Ecto neural progenitor cell (in vitro differentiated cells): Measurements from ENCODE around the gene GATA2.

Source experiments
- DNase-seq: peaks from one replicate; pipeline ENCODE4 v3.0.0-alpha.2; 2018; ENCODE audit warnings: low spot score

The GATA2 gene

DNA sequence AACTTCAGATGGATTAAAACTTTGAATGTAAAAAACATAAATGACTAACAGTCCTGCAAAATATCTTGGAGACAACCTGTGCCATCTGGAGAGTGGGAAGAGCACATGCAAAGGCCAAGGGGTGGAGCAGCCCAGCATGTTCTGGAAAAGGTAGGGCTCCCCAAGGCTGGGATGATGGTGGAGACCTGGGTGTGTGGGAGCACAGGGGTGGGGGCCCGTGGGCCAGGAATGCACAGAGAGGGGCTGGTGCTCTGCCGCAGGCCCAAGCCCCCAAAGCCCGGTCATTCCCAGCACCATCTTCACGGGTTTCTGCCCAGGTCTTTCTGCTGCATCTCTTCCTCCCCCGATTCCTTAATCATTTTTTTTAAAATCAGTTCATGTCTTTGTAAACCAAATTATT lies 9.7 kb upstream of the GATA2 start:
- DNase-seq = peak; percentile 29

GRCh38 chr3:128501431-128501830 lies 8.4 kb upstream of the GATA2 start:
- DNase-seq = peak; percentile 17

GRCh38 chr3:128500556-128500955 lies 7.6 kb upstream of the GATA2 start:
- peak; percentile 22 for DNase-seq

GRCh38 chr3:128499724-128500275 lies 6.8 kb upstream of the GATA2 start:
- DNase-seq = peak; percentile 21

- peak; percentile 27 for DNase-seq
These were observed 6.0 kb upstream of the GATA2 start for GRCh38 chr3:128498901-128499530.

GRCh38 chr3:128498127-128498626 lies 5.2 kb upstream of the GATA2 start:
- DNase-seq = peak; percentile 36

DNA sequence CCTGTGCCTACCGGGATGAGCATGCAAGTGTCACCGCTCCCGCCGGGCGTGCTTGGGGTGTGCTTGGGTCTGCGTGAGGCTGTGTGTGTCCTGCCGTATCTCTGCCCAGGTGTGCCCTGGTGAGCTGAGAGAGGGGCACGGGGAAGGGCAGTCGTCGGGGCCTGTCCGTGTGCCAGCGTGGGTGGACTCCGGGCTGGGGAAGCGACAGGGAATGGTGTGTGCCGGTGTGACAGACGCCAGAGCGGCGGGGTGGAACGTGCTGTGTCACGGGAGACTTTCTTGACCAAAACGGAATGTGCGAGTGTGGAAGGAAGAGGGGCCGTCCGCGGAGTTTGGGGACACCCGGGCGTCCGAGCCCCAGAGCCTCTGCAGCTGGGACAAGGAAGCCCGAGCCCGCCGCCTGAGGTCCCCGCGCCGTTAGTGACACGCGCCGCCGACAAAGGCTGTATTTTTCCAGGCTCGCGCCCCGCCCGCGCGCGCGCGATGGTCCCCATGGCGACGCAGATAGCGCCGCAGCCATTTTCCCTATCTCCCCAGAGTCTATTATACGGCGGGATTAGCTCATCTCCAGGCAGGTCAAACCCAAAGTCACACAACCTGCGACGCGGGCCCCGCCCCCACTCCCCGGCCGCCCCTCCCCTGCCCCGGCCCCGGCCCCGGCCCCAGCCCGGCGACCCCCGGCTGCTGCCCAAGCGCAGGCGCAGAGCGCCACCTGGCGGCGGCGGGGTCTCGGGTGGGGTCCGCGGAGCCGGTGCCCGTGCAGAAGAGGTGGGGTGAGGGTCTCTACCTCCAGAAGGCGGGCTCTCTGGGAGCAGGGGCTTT lies 4.5 kb upstream of the GATA2 start:
- peak; percentile 94 for DNase-seq

GRCh38 chr3:128496602-128497304 lies 3.8 kb upstream of the GATA2 start:
- DNase-seq = peak; percentile 71

DNA sequence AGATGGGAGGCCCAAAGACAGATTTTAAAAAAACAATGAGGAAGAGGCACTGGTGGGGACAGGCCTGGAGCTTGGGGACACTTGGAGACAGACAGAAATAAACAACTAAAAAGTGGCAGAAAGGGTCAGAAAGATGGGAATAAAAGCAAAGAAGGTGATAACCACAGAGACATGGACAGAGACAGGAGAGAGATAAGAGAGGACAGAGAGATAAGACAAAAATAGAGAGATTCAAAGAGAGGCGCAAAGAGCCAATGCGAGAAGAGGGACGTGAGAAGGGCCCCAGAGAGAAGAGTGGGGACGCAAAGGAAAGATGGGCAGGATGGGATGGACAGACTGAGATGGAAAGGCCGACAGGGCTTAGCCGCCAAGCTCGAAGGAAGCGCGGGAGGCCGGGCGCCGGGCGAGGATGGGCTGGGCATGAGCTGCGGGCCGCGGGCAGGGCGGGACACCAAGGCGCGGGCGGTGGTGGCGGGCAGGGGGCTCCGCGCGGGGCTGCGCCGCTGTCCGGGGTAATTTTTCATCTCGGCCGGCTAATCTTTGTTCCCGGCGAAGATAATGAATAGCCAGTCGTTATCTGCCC lies 3.1 kb upstream of the GATA2 start:
- DNase-seq = peak; percentile 64

DNA sequence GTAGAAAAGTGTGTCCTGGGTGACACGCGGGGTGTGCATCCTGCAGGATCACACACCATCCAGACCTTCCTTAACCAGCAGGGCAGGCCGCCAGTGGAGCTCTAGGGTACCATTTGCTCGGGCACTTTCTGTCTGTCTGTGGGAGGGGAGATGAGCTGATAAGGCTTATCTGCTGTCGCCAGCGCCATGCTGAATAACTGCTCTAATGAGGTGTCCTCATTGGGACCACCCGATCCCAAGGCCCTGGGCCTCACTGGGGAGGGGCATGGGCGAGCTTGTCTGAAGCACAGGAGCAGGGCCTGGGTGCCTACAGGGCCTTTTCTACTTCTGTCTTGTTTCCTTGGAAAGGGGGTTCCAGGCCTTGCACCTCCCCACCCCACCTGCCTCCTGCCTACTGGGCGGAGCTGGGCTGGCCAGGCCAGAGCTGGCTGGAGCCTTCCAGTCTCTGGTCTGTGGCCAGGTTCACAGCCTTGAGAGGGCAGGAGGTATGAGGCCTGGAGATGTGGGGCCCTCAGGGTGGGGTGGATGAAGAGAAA lies 2.5 kb upstream of the GATA2 start:
- DNase-seq = peak; percentile 46

DNA sequence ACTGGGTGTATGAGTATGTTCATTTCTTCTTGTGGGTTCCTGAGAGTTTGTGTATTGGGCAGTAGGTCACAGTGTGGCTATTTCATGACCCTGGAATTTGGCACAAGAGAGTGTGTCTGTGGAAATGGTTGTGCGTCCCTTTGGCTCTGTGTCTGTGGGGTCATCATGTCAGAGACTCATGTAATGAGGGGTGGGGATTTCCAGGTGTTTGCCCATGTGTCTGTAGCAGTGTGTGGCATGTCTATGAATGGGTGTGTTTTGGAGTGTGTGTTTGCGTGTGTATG lies 1.3 kb upstream of the GATA2 start:
- peak; percentile 41 for DNase-seq

- DNase-seq = peak; percentile 52
These were observed 767 bp upstream of the GATA2 start for GRCh38 chr3:128493570-128494366.

GRCh38 chr3:128491941-128492670 lies 895 bp downstream of the GATA2 start:
- DNase-seq = peak; percentile 72

DNA sequence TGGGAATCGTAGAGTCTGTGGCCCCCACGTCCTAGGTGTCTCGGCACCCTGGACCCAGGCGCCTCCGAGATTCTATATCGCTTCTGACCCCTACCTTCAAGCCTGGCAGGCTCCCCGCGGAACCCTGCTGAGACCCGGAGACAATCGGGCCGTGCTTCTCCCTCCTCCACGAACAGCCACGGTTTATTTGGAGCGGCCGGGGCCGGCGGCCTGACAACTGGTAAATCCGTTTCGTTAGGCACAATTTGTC lies 1.4 kb downstream of the GATA2 start:
- no peak for DNase-seq

GRCh38 chr3:128490915-128491690 lies 1.9 kb downstream of the GATA2 start:
- DNase-seq = no peak

- no peak for DNase-seq
These were observed 2.4 kb downstream of the GATA2 start for GRCh38 chr3:128490650-128490914.

DNA sequence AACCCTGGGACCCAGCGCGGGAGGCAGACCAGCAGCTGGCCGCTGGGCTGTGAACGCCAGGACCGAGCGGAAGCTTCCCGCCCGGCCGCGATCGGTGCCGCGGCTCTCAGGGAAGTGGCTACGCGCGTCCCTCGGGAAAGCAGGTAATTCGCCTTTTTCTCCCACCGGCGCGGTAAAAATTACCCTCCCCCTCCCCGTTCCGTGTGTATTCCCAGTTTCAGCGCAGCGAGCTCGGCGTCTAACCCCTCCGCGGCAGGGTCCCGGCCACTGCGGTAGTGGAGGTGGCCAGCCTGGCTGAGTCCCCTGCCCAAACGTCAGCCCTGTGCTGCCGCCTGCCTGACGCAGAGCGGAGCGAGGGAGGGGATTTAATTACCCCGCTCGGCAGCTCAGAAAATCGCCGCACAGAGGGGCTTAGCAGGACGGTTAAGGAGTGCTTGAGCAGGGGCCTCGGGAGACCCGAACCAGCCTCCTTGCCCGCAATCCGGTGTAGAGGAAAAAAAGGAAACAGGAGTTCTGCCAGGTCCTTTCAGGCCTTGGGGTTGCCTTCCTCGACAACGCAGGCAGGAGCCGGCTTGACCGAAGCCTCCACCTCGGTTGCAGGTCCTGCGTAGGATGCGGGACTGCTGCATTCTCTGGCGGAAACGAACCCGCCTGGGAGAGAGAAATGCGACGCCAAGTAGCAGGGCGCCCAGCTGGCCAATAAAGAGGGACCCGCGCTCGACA lies 2.9 kb downstream of the GATA2 start:
- DNase-seq = peak; percentile 87

GRCh38 chr3:128489674-128489926 lies 3.4 kb downstream of the GATA2 start:
- DNase-seq = no peak

DNA sequence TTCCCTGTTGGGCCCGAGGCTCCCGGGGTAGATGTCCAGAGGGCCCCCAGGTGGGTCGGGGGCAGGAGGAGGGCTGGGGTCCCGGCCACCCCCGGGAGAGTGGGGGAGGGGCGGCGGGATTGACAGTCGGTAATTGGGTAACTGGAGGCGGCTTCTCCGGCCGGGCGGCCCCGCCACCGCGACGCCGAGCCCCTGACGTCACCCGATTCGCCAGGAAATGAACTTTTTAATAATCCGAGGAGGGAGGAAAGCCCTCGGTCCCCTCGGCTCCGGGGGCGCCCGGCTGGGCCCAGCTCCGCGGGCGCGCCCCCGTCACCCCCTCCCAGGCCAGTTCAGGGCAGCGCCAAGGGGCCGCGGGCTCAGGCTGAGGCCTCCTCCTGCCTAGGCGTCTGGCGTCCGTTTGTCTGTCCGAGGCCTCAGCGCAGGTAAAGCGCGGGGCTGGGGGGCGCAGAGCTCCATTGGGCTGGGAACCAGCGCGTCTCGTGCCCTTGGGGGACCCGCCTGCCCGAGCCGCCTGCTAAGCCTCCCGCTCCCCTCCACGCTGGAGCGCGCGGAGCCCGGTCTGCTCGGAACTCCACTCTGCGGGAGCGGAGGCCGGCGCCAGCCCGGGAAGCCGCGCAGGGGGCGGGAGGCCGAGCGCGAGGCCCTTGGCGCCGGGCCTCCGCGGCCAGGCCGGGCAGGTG lies 3.9 kb downstream of the GATA2 start:
- DNase-seq = no peak
